GM19035 (cell line): ENCODE results near the gene MX1.

Source experiments
- ATAC-seq: cut with Tn5 transposase; IDR thresholded peaks from one replicate; pipeline ENCODE4 v1.9.1; 2021; ENCODE audit not compliant: unreplicated experiment

MX1 gene

GRCh38 chr21:41429925-41430491 is 4.0 kb downstream of the MX1 start:
- ATAC-seq: no peak

- ATAC-seq: no peak
Observed at GRCh38 chr21:41431788-41432548, 5.9 kb downstream of the MX1 start.

DNA sequence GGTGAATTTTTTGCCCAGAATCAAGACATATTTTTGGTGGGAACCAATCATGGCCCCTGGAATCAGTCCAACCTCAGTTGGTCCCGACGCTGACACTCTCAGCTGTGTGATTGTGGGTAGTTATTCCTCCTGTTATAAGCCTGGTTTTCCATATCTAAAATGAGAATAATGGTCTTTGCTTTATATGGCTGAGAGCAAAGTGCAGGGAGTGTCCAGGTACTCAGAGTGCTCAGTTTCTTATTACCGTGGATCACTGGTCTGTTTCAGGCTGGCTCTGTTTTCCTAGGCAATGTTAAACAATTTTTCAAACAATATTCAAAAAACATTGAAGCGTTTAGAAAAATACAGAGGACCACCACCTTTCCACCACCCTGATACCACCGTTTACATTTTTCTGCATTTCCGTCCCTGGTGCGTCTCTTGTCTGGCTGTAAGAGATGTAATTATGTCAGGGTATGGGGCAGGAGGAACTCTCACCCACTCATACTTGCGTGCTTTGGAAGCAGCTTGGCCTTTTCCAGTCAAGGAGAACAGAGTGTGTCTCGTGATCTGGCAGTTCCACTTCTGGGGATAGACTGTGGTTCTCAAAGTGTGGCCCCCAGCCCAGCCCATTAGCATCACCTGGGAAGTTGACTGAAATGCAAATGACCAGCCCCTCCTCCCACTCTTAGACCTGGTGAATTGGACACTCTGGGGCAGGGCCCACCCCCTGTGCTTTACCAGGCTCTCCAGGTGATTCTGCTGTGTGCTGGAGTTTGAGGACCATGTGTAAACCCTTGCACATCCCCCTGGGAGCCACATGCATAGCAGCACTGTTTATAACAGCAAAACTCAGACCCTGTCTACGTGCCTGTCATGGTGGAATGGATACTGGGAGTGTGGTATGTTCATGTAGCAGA is 6.8 kb downstream of the MX1 start:
- ATAC-seq: no peak

- no peak for ATAC-seq
Observed at GRCh38 chr21:41433566-41433965, 7.5 kb downstream of the MX1 start.

GRCh38 chr21:41435706-41436105 is 9.7 kb downstream of the MX1 start:
- ATAC-seq: no peak

GRCh38 chr21:41437729-41438128 is 11.7 kb downstream of the MX1 start:
- no peak for ATAC-seq

- no peak for ATAC-seq
Observed at GRCh38 chr21:41438425-41439113, 12.5 kb downstream of the MX1 start.

DNA sequence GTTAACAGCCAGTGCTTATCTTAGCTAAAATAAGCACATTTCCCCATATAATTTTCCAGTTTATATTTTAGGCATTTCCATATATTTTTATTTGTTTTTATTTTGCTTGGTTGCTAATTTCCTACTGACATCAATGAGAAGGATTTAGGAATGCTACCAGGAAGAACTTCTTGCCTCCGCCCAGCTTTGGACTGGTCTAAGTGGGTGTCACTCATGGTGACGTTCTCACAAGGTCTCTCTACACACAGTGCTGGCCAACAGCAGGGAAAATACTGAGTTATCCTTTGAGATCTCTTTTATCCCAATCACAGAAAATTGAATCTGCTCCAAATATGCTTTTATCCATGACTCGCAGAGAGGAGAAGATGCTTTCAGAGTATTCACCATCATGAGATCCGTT is 13.2 kb downstream of the MX1 start:
- ATAC-seq: no peak

- no peak for ATAC-seq
Observed at GRCh38 chr21:41441546-41441945, 15.5 kb downstream of the MX1 start.

GRCh38 chr21:41442481-41443186 is 16.6 kb downstream of the MX1 start:
- no peak for ATAC-seq

DNA sequence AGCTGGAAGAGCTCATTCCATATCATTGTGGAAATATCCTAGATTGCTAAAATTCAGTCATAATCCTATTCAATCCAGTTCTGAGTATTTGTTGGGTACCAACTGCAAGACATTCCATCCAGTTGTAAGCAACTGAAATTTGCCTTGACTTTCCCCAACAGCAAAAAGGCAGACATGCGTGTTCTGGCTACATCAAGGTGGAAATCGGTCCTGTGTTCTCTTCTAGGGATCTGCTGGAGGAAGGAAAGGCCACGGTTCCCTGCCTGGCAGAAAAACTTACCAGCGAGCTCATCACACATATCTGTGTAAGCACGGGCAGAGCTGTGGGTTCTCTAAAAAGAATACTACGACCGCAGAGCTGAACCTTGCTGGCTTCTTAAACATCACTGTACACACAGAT is 17.5 kb downstream of the MX1 start:
- no peak for ATAC-seq

GRCh38 chr21:41444703-41445464 is 18.8 kb downstream of the MX1 start:
- no peak for ATAC-seq

DNA sequence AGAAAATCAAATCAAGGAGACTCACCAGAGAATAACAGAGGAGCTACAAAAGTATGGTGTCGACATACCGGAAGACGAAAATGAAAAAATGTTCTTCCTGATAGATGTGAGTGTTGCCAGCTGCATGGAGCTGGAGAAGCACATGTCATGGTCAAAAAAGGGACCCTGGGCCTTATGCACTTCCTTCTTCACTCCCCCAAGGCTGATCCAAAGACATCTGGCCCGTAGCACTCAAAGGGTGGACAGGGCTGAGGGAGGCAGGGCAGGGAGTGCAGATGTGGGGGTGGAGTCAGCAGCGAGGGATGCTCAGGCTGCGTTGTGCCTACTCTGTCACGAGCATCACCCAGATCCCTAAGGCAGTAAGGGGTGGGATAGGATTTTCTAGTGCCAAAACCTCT is 19.4 kb downstream of the MX1 start:
- no peak for ATAC-seq

DNA sequence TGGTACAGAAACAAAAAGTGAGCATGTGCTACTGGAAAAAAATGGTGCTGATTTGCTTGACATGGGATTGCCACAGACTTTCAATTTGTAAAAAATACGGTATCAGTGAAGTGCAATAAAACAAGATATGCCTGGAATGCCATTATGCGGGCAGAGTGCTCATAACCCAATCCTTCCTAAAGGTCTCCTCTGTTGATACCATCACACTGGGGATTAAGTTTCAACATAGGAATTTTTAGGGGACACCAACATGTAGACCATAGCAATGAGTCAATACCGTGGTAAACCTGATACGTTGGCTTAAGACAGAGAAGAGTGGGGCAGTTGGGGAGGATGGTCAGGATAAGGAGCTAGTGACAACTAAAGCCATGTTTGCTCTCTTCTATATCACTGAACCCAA is 20.5 kb downstream of the MX1 start:
- ATAC-seq: no peak

GRCh38 chr21:41447356-41447755 is 21.3 kb downstream of the MX1 start:
- no peak for ATAC-seq

- ATAC-seq: no peak
Observed at GRCh38 chr21:41449613-41450012, 23.6 kb downstream of the MX1 start.

GRCh38 chr21:41451753-41452676 is 26.0 kb downstream of the MX1 start:
- ATAC-seq: no peak

DNA sequence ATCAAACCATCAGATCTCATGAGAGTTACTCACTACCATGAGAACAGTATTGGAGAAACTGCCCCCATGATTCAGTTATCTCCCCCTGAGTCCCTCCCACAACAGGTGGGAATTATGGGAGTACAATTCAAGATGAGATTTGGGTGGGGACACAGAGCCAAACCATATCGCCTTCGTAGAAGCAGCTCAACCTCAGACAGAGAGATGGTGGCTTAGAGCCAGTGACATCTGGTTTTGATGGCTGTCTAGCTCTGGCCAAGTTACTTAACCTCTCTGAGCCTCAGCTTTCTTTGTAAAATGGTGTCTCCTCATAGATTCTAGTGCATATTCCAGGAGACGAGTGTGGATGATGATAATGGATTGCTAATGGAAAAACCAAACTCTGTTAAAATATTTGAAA is 27.2 kb downstream of the MX1 start:
- ATAC-seq: no peak

DNA sequence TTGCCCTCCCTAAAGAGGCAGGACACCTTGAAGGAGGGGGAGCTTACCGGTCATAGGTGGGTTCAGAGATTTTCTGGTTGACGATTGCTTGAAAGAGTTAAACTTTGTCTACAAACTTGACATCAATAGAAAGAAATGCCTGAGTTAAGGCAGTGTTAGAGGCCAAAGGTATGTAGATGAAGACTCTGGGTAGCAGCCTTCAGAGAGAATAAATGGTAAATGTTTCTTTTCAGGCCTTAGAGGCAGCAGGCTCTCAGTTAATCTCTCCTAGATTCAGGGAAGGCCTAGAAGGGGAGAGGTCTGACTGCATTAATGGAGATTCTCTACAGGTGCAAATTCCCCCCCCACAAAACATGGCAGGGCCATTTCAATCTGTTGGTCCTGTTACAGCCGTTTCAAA is 27.7 kb downstream of the MX1 start:
- ATAC-seq: no peak
